Loucy (cell line): ENCODE measurements around the gene AHRR.

ENCODE experiments used
- CTCF ChIP-seq: fragments of 200-600 bp; sonication (generic); conservative IDR thresholded peaks from 2 replicates; pipeline ENCODE4 v1.5.1; 2014; ENCODE audit warnings: mild to moderate bottlenecking, antibody characterized with exemption, low read length
- EZH2phosphoT487 ChIP-seq: fragments of 200-600 bp; IDR thresholded peaks from 2 replicates; pipeline ENCODE4 v1.6.1; 2018; ENCODE audit warnings: antibody characterized with exemption, mild to moderate bottlenecking, moderate library complexity, borderline replicate concordance

- TF ChIP-seq CTCF, result no peak
- TF ChIP-seq EZH2phosphoT487, result no peak
Observed at GRCh38 chr5:484556-484955, 163.0 kb downstream of the AHRR start.
